ENCODE data around the gene KY. TPM values are rescaled to one million over a fixed set of nuclear protein-coding genes. Genes with fewer than 3 reads are reported as not detected.

The KY gene
- total RNA-seq, 1 donor from 2014 or later: 0.24 TPM

GRCh38 chr3:134617608-134618477 lies 33.0 kb downstream of the KY start:
- TF ChIP-seq, protein P1, sequence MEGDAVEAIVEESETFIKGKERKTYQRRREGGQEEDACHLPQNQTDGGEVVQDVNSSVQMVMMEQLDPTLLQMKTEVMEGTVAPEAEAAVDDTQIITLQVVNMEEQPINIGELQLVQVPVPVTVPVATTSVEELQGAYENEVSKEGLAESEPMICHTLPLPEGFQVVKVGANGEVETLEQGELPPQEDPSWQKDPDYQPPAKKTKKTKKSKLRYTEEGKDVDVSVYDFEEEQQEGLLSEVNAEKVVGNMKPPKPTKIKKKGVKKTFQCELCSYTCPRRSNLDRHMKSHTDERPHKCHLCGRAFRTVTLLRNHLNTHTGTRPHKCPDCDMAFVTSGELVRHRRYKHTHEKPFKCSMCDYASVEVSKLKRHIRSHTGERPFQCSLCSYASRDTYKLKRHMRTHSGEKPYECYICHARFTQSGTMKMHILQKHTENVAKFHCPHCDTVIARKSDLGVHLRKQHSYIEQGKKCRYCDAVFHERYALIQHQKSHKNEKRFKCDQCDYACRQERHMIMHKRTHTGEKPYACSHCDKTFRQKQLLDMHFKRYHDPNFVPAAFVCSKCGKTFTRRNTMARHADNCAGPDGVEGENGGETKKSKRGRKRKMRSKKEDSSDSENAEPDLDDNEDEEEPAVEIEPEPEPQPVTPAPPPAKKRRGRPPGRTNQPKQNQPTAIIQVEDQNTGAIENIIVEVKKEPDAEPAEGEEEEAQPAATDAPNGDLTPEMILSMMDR (IDR thresholded peaks at IDR 0.05): no peak
- intact Hi-C loops (cut with DNase I): no loop called here
- Histone ChIP-seq H3K36me3 (no peaks in the 10 kb centered on the region), H3K27ac (no peak overlapping the region), H3K9me3 (no peaks in the 10 kb centered on the region), H3K4me3 (no peak overlapping the region), H3K27me3 (ENCODE audit: low read depth) (no peaks in the 10 kb centered on the region), H3K4me1 (no peaks in the 10 kb centered on the region)
- DNase-seq: no peak
- peak in 1 of 2 donors; percentile 27 for ATAC-seq

DNA sequence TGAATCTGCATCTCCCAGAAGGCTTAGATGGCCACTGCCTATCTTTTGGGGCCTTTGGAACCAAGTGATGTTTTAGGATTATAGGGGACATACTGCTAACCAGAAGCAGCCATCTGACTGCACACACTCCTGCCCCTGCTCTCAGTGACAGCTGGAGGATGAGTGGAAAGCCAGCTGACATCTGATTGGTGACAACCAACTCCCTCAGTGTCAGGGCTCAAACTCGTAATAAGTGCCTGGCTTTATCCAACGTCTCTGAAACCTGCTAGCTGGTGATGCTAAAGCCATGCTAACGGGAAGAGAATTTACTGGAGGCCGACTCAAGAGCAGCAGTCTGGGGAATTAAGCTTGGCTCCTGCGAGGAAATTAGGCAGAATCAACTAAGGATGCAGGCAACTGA lies 35.1 kb downstream of the KY start:
- intact Hi-C loops (cut with DNase I): no loop called here
- no peak for ATAC-seq

DNA sequence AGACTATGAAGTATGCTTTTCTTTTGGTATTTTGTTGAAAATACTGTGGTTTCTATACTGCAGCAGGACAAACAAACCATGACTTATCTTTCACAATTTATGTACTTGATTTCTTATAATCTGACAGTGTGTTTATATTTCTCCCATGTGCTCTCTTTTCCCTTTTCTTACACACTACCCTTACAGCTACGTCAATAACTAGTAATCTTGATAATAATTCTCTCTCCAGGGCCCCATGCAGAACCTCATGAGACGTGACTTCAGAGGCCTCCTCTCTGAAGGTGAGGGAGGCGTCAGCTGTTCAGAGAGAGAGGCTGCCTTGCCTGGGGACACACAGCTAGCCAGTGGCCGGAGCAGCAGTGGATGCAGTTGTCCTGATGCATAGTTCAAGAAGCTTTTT lies 35.9 kb downstream of the KY start:
- intact Hi-C loops (cut with DNase I): no loop called here
- Histone ChIP-seq H3K4me1 (no peaks in the 10 kb centered on the region), H3K4me3 (no peak overlapping the region), H3K36me3 (no peaks in the 10 kb centered on the region), H3K9me3 (no peaks in the 10 kb centered on the region), H3K27ac (no peak overlapping the region), H3K27me3 (ENCODE audit: low read depth) (no peaks in the 10 kb centered on the region)
- TF ChIP-seq, protein P1 (IDR thresholded peaks at IDR 0.05): no peak
- ATAC-seq: no peak
- DNase-seq: no peak

More for the DNA sequence above, 35.1 kb downstream of the KY start:
- Histone ChIP-seq H3K4me1 (no peaks in the 10 kb centered on the region), H3K27me3 (ENCODE audit: low read depth) (no peaks in the 10 kb centered on the region), H3K9me3 (no peaks in the 10 kb centered on the region), H3K36me3 (no peaks in the 10 kb centered on the region), H3K4me3 (no peak overlapping the region), H3K27ac (no peak overlapping the region)
- TF ChIP-seq, protein P1 (IDR thresholded peaks at IDR 0.05): no peak
- no peak for DNase-seq

DNA sequence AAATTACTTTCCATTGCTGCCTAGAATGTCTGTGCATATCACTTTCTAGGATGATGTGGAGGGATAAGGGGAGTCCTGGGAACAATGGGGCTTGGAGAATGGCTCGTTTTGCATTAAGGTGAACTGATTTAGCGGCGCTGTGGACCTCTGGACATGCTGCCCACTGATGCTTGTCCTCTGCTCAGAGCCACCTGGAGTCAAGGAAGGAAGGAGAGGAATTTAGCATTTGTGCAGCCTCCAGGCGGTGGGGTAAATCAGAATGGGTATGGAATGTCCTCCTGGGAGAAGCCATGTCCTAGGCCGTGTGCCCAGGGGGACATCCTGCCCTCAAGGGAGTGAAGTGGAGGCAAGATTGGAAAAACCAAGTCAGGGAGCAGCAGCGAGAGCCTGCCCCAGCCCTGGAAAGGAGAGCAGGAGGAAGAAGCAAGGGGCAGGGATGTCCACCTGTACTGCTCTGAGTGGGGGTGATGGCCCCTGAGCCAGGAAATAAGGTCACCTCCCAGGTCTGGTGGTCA lies 37.8 kb downstream of the KY start:
- DNase-seq (no peak), ATAC-seq (no peak)
- H3K4me1 ChIP-seq: no peaks in the 10 kb centered on the region
- H3K27ac ChIP-seq: no peak overlapping the region
- TF ChIP-seq, protein P1 (IDR thresholded peaks at IDR 0.05): no peak
- no peak overlapping the region for H3K4me3 ChIP-seq
- H3K27me3 ChIP-seq (ENCODE audit: low read depth): no peaks in the 10 kb centered on the region
- intact Hi-C loops (cut with DNase I): no loop called here
- no peaks in the 10 kb centered on the region for H3K9me3 ChIP-seq
- no peaks in the 10 kb centered on the region for H3K36me3 ChIP-seq

GRCh38 chr3:134611516-134611915 lies 39.3 kb downstream of the KY start:
- H3K27me3 ChIP-seq (ENCODE audit: low read depth): no peaks in the 10 kb centered on the region
- no peaks in the 10 kb centered on the region for H3K36me3 ChIP-seq
- ATAC-seq (no peak), DNase-seq (no peak)
- TF ChIP-seq, protein P1 (IDR thresholded peaks at IDR 0.05): no peak
- intact Hi-C loops (cut with DNase I): no loop called here
- H3K4me3 ChIP-seq: no peak overlapping the region
- no peaks in the 10 kb centered on the region for H3K4me1 ChIP-seq
- no peaks in the 10 kb centered on the region for H3K9me3 ChIP-seq
- H3K27ac ChIP-seq: no peak overlapping the region

Data from lower lobe of right lung (tissue), 2 donors.